GM04503 (cell line): ENCODE data around the gene CGB7.
"Not testable (repeated sequence)": the region's sequence is repeated elsewhere in the genome, so short reads cannot be mapped to it uniquely, and the experiment has no call there.

Experiments used
- DNase-seq: peaks from one replicate; pipeline ENCODE4 v3.0.0-alpha.2; 2012; ENCODE audit warnings: low read depth

Gene CGB7

DNA sequence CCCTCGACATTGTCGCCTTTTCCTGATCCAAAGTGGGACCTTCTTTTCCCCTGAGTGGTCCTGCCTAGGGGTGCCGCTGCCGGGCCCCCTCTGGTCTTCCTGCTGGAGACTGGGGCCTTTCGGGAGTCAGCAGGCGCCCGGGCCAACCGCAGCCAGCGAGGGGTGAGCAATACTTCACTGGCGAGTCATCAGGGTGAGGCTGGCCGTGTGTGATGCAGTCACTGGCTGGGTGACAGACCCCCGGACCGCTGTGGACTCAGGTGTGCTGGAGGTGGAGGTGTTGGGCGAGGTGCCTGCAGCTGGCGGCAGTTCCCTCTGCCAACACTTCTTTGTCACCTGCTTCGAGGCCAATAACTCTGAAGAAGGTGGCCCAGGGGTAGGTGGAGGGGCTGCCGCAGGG is 15.4 kb downstream of the CGB7 start:
- no peak for DNase-seq

DNA sequence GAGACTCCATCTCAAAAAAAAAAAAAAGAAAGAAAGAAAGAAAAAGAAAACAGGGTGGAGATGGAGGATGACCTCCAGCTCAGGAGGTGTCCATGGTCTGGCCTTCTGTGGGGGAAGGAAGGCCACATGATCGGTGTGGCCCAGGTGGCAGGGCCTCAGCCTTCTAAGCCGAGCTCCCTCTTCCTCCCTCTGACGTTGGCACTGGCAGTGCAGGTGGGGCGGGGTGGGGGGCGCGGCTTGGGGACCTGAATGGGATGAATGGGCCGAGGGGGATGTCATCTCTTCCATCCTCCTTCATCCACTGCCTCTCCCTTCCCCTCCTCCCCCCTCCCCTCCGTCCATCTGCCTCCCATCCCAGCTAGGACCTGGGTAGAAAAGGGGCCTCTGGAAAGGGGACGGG is 17.8 kb downstream of the CGB7 start:
- DNase-seq = not testable (repeated sequence)

GRCh38 chr19:49038557-49039276 is 18.8 kb downstream of the CGB7 start:
- DNase-seq = not testable (repeated sequence)

- not testable (repeated sequence) for DNase-seq
These were observed 19.4 kb downstream of the CGB7 start for GRCh38 chr19:49038111-49038510.

DNA sequence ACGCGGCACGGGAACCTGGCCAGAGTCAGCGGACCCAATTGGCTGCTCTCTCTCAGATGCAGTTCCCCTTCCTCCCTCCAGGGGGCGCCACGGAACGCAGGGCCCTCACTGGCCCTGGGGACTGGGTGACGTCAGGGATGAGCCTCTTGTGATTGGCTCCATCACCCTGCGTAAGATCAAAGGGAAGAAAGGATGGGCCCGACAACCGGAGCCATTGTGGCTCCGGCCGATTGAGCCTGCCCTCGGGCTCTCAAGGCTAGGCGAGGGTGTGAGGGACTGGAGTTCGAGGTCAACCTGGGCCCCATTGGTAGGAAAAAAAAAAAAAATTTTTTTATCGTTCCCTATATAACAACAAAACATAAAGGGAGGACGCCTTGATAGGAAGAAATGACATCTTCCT is 20.7 kb downstream of the CGB7 start, which contains the start of gene CGB1:
CGB1 (minus strand) TSS at position 81 of the 400 bp plus-strand sequence. CDS start 184 bp downstream, outside the sequence.
- DNase-seq = not testable (repeated sequence)

GRCh38 chr19:49031642-49032301 is 25.8 kb downstream of the CGB7 start, which contains the start of gene CGB2:
Gene CGB2, plus strand, starts transcription at chr19:49031890. Its CDS starts 206 bp downstream, at chr19:49032096.
- not testable (repeated sequence) for DNase-seq

GRCh38 chr19:49030323-49030722 is 27.2 kb downstream of the CGB7 start:
- not testable (repeated sequence) for DNase-seq

DNA sequence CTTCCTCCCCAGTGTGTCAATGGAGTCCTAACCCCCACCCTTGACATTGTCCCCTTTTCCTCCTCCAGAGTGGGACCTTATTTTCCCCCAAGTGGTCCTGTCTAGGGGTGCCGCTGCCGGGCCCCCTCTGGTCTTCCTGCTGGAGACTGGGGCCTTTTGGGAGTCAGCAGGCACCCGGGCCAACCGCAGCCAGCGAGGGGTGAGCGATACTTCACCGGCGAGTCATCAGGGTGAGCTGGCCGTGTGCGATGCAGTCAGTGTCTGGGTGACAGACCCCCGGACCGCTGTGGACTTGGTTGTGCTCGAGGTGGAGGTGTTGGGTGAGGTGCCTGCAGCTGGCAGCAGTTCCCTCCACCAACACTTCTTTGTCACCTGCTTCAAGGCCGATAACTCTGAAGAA is 27.8 kb downstream of the CGB7 start:
- not testable (repeated sequence) for DNase-seq

- not testable (repeated sequence) for DNase-seq
These were observed 28.9 kb downstream of the CGB7 start for GRCh38 chr19:49028686-49029085.

DNA sequence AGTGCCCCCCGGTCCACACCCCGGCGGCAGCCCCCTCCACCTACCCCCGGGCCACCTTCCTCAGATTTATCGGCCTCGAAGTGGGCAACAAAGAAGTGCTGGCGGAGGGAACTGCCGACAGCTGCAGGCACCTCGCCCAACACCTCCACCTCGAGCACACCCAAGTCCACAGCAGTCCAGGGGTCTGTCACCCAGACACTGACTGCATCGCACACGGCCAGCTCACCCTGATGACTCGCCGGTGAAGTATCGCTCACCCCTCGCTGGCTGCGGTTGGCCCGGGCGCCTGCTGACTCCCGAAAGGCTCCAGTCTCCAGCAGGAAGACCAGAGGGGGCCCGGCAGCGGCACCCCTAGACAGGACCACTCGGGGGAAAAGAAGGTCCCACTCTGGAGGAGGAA is 31.9 kb downstream of the CGB7 start:
- not testable (repeated sequence) for DNase-seq

- not testable (repeated sequence) for DNase-seq
These were observed 32.5 kb downstream of the CGB7 start for GRCh38 chr19:49025088-49025487.

DNA sequence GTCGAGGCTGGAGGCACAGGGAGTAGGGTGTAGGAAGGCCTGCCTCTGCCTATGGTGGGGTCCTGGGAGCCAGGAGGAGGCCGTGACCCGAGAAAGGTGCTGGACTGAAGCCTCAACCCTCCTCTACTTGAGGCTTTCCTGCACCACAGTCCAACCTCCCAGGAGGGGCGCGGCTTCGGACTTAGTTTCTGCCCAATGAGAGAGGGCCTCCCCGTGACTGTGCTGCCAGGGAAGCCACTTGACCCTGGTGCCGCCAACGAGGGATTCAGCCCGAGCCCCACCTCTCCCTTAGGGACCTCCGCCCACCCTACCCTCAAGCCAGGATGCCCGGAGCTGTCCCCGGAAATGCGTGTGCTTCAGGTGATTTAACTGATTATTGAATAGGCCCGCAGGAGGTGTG is 33.3 kb downstream of the CGB7 start, which contains the start of gene CGB3:
CGB3 (minus strand) TSS at position 101 of the 400 bp plus-strand sequence. CDS start 362 bp downstream, outside the sequence.
- DNase-seq = not testable (repeated sequence)

DNA sequence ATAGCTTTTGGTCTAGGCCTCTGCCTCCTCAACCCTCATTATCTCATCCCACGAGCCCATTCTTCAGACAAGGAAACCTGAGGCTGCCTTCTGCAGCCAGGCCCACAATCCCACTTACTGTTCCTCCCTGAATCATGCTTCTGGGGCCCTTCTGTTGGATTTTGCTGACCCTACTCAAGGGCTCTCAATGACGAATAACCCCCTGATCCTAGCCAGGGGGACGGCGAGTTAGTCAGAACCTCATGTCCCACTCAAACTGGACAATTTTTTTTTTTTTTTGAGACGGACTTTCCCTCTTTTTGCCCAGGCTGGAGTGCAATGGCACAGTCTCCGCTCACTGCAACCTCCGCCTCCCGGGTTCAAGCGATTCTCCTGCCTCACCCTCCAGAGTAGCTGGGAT is 35.4 kb downstream of the CGB7 start:
- DNase-seq = no peak

DNA sequence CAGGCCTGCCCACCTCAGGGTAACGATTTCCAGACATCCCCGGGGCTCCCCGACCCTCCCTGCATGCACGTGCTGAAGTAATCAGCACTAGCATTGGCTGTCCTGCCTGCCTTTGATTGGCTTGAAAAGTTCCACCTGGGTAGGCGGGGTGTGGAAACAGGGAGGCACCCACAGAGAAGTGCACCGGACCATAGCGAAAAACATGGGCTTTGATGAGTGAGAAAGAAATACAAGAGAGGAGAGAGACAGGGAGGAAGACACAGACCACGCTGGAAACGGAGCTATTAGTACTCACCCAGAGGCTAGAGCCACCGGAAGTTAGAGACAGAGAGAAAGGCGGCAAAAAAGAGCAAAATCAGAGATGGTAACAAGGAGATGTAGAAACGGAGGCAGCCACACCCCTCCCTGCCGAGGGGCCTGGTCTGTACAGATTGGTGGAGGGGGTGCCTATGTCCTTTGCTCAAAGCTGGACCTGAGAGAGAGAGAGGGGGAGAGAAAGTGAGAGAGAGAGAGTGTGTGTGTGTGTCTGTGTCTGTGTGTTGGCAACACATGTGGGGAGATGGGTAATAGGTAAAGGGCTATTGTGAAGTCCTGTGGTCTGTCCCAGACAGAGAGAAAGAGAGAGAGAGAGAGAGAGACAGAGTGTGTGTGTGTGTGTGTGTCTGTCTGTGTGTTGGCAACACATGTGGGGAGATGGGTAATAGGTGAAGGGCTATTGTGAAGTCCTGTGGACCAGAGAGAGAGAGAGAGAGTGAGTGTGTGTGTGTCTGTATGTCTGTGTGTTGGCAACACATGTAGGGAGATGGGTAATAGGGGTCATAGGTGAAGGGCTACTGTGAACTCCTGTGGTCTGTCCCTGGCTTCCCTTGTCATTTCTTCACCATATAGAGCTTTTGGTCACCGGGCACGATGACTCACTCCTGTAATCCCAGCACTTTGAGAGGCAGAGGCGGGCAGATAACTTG is 36.3 kb downstream of the CGB7 start:
- DNase-seq = no peak

- no peak for DNase-seq
These were observed 37.2 kb downstream of the CGB7 start for GRCh38 chr19:49020342-49020741.

DNA sequence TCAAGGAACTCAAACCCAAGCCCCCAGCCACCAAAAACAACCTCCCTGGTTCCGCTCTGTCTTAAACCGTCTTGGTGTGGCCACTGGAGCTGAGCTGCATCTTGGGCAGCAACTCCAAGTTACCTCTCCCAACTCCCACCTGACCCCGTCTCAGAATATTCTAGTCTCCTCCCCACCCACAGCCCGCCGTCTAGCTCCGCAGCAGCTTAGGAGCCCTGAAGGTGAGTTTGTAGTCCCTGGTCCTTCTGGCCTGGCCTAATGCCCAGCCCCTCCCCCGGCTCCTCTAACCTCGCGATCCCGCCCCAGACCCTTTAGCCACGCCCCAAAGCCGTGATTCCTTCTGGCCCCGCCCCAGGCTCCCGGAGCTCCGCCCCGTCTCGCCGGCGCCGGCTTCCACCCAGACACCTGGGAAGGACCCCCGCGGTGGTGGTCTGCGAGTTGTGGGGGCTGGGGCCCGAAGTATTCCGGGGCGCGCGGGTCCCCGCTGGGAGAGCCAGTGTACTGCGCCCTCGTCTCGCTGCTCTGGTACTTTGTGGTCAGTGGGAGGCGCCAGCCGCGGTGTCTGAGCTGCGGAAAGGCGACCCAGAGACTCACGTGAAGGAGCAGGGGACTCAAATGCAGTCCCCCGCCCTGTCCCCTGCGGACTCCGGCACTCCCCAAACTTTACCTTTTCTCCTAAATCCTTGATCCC is 38.2 kb downstream of the CGB7 start:
- DNase-seq = no peak

DNA sequence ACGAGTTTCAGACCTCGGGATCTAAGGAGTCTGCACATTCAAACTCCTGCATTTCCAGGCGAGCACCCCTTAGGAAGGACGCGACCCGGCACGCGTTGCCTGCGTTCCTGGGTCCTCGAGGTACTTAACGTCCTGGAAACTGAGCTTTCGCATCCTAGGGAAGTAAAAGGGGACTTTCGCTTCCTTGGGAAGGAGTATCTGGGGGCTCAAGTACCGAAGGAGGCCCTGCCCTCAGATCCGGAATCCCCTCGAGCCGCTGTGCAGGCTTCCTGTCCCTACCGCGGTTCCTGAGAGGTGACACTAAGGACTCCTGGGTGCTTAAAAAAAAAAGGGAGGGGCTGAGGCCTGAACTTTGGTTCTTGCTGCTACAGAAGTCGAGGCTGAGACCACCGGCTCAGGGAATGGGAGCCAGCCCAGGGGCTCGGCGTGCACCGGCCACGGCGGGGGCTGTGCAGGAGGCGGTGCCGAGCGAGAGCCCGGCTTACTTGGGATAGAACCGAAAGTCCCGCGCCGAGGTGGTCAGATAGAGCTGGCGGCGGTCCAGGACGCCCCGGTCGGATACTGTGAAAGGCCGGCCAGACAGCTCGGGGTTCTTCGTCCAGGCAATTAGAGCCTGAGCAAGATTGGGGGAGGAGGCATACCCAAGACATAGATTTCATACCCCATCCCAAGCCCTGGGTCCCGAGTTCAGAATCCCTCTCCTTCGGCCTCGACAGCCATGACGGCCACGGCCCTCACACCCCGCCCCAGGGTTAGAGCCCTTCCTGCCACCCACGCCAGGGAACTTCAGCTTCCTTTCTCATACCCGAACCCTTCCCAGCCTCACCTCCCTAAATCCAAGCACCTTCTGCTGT is 38.9 kb downstream of the CGB7 start:
- not testable (repeated sequence) for DNase-seq

- no peak for DNase-seq
These were observed 39.7 kb downstream of the CGB7 start for GRCh38 chr19:49017666-49018351.

DNA sequence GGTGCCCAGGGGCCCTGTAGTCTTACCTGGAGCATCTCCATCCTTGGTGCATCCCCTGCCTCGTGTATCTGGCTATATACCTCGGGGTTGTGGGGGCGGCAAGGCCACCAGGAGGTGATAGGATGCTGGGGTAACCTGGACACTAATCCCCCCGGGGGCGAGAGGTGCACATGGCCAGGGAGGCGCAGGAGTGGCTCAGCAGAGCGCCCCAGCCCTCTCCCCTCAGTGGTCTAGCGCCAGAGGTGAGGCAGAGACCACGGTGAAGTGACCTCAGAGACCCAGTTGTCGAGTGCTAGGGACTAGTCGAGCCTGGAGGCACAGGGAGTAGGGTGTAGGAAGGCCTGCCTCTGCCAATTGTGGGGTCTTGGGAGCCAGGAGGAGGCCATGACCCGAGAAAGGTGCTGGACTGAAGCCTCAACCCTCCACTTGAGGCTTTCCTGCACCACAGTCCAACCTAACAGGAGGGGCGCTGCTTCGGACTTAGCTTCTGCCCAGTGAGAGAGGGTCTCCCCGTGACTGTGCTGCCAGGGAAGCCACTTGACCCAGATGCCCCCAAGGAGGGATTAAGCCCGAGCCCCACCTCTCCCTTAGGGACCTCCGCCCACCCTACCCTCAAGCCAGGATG is 40.4 kb downstream of the CGB7 start, which contains the start of gene LHB:
LHB (minus strand) TSS at position 51 of the 625 bp plus-strand sequence; CDS start at position 41, 10 bp downstream.
- no peak for DNase-seq
